GM18873 (cell line): Measurements from ENCODE around the gene CDH13.

ENCODE experiments used
- ATAC-seq: cut with Tn5 transposase; IDR thresholded peaks from one replicate; pipeline ENCODE4 v1.9.1; 2021; ENCODE audit warnings: mild to moderate bottlenecking, moderate library complexity, moderate number of reproducible peaks; ENCODE audit not compliant: unreplicated experiment, low FRiP score

Gene CDH13

DNA sequence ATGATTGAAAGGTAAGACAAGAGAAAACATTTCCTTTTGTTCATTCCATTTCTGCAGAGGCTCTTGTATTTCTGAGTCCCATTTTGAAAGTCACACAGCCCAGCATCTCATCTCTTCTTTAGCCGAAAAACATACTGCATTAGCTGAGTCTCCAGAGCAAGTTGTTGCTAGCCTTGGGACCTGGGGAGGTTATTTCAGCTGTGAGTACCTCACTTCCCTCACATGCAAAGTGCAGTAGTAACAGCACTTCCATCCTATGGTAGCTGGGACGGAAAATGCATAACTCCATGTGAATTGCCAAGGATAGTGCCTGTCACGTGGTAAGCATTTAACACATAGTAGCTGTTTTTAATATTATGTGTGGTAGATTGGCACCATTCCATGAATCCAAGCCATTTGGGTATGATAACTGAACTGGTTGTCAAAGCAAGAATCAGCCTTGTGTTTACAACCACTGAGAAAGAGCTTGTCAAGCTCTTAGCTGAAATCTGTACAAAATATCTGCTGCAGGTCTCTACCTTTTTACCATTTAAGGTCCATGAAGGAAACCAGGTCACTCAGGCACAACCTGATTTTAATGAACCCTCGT, 345.7 kb downstream of the CDH13 start:
- no peak for ATAC-seq

DNA sequence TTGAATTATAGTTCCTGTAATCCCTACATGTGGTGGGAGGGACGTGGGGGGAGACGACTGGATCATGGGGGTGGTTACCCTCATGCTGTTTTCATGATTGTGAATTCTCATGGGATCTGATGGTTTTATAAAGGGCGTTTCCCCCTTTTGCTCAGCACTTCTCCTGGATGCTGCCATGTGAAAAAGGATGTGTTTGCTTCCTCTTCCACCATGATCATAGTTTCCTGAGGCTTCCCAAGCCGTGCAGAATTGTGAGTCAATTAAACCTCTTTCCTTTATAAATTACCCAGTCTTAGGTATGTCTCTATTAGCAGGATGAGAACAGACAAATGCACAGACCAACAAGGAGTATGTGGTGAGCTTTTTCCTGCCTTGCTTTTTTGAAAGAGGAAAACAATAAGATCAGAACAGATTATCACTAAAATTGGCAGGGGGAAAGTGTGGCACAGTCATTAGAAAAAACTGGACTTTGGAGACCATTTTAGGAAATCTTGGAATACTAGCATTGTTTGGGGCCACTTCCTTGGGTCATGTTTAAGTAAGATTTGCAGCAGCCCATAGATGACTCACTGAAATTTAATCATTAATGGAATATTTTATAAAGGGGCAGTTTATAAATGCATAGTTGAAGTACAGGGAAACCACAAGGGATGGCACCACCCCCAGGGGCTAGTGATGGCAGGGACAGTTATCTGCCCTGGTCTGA, 352.8 kb downstream of the CDH13 start:
- ATAC-seq, result no peak

GRCh38 chr16:82980810-82981209, 354.0 kb downstream of the CDH13 start:
- no peak for ATAC-seq

DNA sequence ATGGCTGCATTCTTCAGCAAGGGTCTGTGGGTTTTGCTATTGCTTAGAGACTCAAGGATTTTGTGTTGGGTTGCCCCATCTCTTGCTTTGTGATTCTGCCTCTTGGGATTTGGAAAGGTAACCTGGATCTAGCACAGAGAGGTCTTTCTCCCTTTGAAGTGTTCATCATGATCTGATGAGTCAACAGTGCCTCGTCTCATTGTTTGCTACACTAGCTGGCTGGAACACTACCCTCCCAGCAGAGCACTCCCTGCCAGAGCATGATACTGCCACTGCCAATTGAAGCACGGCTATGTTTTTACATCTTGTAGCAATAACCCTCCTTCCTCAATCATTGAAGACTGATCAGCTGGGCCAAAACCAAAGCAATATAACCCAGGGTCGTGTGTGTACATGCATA, 361.0 kb downstream of the CDH13 start:
- no peak for ATAC-seq

DNA sequence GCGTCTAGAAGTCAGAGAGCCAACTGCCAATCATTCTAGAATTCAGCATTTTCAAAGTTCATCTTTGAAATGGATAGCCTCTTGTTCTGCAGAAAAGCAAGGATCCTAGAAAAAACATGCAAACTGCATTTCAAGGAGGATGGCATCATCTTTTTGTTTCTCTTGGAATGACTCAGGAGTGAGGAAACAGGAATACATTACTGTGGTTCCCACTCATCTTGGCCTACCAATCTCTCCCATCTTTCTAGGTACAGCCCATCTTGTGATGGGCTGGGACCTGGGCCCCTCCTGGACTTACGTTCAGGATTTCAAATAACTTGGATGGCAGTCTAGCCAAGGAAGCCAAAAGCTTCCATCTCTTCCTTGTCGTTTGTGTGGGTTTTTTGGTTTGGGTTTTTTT, 363.4 kb downstream of the CDH13 start:
- ATAC-seq, result no peak

DNA sequence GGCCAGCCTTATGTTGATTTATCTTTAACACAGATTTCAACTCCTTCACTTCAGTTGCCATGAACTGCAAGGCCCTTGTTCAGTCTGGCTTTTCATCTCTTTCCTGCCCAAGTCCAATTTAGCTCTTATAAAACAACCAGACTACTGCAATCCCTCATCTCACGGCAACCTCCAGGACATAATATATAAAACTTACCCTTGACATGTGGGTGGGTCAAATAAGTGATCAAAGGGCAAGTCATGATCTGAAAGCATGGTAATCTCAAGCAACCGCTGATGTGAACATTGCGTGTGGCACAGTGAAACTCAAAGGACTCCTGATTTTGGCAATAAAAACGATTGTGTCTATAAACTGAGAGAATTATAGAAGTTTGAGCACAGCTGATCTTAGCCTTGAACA, 364.6 kb downstream of the CDH13 start:
- ATAC-seq, result no peak

DNA sequence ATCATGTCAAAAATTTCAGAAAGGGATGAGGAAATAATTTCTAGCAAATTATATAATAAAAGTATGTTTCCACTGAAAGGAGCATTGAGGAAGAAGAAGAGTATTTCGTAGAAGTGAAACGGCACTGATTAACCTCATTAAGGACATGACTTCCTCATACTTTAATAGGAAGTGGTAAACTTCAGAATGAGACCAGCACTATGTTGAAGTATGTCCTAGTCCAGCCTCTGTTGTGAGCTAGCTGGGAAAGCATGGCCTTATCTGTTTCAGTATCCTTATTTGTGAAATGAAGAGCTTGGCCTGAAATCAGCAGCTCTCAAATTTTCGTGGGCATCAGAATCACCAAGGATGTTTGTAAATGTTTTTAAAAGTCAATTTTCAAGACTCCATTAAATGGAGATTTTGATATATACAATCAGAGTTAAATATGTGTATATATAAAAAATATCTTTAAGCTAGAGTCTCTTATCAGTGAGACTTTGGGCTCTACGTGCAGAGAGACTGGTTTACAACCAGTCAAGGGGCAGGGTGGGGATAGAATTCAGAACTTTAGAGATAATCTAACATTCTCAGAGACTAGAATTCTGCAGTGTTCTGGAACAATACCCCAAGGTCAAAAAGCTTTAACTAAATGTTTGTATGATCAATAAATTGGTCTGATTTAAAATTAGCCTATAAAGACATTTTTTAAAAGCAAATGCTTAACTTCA, 365.4 kb downstream of the CDH13 start:
- ATAC-seq, result no peak

GRCh38 chr16:82992786-82993185, 366.0 kb downstream of the CDH13 start:
- ATAC-seq, result no peak

DNA sequence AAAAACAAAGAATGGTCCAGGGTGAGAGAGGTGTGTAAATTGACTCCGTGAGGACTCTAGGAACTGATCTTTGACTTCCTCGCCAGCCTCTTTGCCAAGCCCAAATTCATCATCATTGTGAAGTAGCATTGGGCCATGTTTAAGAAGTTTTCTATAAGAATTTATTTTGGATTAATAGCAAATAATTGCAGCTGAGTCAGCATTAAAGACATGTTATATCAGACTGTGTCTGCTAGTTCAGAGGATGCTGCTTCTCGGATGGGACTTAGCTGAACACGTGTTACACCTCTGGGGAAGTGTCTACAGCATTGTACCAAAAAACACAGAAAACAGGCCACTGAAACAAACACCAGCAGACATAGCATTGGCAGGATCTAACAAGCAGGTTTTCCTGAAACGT, 366.6 kb downstream of the CDH13 start:
- no peak for ATAC-seq

DNA sequence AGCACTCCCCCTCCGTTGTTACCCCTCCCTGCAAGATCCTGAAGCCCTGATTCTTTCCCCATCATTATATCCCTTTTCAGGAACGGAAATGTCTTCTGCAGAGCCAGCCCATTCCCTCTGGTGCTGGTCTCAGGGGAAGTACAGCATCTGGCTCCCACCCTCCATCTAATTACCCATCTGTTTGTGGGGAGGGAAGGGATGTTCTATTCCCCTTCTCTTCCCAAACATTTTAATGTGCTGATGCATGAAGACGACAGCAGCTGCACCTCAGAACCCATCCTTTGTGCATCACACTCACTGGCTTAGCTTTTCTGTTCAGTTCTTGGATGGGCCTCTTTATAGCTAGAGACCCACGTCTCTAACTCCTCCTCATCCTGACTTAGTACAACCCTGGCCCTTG, 367.2 kb downstream of the CDH13 start:
- no peak for ATAC-seq

- no peak for ATAC-seq
Observed at GRCh38 chr16:82995286-82995923, 368.6 kb downstream of the CDH13 start.

DNA sequence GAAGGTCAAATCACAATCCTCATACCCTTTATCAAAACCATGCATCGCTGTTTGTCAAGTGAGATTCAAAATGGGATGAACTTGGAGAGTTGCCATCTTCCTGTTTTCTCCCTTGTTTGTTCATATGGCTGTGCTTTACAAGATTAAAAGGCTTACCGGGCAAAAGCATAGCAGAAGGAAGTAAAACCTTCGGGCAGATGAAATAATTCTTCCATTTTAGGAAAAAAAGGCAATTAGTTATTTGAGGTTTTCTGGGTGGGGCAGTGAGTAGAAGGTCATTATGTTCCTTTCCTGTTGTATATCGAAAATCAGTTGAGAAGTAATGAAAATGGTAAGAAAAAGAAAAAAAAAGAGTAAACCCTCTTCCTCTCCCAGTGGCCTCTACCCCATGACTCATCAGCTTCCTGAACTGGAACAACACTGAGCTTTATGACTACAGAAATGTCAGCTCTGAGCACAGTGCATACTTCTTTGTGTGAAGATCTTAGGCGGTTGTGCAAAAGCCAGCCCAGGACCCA, 369.2 kb downstream of the CDH13 start:
- no peak for ATAC-seq

GRCh38 chr16:82996814-82997213, 370.0 kb downstream of the CDH13 start:
- ATAC-seq, result no peak

DNA sequence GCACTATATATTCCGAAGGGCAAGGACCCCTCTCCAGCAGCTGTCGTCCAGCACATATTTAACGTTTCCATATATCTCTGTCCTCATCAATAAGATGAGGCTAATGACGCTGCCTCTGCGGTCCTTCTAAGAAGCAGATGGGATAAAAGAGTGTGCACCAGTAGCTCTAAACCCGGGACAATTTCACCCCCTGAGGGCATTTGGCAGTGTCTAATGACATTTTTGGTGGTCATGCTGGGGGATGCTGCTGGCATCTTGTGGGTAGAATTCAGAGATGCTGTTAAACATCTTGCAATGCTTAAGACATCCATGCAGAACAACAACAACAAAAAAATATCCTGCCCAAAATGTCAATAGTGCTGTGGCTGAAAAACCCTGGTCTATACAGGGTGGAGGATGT, 372.9 kb downstream of the CDH13 start:
- no peak for ATAC-seq

- no peak for ATAC-seq
Observed at GRCh38 chr16:83002351-83003334, 375.9 kb downstream of the CDH13 start.

DNA sequence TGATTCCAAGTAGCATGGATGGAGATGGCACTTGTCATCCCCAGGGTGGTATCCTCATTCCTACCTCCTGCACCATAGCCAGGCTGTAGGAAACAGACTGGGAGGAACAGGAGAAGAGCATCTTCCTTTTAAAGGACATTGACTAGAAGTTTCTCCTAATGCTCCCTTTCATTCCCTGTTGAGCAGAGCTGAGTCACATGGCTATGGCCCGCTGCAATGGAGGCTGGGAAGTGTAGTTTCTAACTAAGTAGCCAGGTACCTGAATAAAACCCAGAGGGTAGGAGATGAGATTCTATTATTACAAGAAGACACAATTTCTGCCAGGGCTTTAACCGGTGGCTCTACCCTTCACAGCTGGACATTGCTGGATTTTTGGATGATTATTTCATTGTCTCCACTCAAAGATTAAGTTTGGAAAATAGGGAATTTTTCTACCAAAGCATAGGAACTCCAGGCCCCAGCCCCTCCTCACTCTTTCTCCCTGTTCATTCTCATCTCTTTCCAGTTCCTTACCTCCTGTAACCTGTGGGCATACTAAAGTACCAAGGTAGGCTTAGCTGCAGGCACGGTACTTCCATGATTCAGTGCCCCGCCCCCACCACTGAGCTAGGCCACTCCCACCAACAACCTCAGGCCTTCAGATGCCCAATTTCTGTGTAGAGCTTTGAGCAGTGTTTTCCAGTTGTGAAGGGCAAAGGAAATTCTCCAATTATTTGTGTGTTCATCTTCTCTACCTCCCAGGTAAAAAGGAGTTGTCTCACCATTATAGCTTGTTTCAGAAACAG, 378.3 kb downstream of the CDH13 start:
- ATAC-seq, result no peak

GRCh38 chr16:83005653-83006160, 378.9 kb downstream of the CDH13 start:
- no peak for ATAC-seq

DNA sequence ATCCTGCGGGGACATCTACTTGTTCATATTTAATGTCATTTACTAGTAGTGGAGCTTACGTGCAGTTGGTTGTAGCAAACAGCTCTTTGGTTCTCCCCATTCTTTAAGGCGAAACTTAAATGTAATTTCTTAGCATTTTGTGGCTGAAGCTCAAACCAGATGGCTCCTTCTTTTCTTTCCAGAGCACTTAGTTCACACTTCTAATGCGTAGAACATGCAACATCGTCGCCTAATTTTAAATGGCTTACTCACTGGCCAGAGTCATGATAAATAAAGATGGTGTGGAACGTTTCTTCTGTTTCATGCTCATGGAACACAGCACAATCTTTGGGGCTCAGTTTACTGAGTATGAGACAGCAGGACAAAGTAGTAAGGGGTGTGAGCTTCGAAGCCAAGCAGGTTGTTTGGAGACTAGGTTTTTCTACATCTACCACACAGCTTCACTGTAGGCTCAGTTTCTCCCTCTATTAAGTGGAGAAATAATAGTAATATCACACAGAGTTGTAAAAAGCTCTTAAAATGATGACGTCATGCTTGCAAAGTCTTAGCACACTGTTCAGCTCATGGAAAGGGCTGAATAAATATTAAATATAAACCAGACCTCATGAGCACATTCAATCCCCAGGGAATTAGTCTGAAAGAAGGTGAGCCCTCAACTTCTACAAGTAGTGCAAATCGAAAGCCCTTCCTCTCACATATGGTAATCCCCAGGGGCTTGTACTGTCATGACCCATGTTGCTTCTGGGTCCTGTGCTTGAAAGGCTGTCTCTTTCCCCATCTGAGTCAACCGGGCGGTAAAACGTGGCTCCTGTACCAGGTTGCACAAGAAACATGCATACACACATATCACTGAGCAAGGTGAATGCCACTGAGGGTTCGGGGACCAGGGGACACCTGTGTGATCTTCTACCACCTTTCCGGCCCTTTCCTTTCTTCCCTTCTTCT, 384.3 kb downstream of the CDH13 start:
- no peak for ATAC-seq
